Effector CD4-positive, alpha-beta T cell (primary cell): ENCODE data around the gene LYRM2.

Experiments used
- DNase-seq: peaks from one replicate; pipeline ENCODE4 v3.0.0-alpha.2; 2020

The LYRM2 gene

DNA sequence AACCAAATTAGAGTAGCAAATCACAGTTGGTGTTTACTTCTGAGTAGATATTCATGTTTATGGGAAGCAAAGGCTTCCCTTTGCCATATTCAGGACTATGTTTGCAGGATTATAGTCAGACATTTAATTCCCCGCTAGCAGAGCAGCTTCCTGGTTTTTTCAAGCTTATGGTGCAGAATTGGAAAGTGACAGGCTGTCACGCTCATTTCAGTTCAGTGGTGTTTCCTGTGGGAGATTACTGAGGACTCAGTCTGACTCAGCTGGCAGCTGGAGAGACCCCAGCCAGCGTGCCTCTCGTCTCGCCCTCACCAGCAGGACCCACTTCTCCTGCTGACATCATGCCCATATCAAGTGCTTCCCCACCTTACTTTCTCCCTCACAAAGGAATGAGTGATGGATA lies 85.1 kb downstream of the LYRM2 start:
- no peak for DNase-seq

DNA sequence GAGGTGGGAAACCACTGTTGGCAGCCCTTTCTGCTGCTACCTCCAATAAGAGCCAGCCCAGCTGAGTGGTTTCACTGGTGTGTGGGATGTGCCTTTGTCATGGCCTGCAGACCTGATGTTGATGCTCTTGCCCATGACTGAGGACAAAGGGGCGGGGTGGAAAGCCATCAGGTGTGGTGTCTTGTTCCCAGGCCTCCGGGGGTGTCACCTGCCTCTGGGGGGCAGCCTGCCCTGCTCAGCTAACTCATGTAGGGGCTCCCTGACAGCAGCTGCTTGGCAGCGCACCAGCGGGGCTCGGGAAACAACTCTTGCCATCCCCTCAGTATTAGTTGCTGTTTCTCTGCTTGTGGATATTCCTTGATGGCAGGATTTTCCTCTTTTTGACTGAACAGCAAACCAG lies 91.3 kb downstream of the LYRM2 start:
- DNase-seq, result no peak

DNA sequence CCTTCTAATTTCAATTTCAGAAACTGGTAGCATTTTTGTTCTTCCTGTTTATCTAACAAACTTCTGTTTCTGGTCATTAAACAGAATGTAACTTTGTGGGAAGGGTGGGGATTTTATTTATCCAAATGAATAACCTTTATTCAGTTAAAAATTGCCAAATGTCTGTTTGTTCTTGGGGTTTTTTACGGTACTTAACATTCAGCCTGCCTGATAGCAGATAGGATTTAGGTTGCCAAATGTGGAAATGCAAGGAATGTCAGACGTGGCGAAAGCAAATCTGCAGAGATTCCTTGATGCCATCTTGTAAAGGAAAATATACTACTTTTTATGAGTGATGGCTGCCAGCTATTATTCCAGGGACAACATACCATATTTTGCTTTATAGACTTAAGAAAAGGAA lies 95.7 kb downstream of the LYRM2 start:
- no peak for DNase-seq

DNA sequence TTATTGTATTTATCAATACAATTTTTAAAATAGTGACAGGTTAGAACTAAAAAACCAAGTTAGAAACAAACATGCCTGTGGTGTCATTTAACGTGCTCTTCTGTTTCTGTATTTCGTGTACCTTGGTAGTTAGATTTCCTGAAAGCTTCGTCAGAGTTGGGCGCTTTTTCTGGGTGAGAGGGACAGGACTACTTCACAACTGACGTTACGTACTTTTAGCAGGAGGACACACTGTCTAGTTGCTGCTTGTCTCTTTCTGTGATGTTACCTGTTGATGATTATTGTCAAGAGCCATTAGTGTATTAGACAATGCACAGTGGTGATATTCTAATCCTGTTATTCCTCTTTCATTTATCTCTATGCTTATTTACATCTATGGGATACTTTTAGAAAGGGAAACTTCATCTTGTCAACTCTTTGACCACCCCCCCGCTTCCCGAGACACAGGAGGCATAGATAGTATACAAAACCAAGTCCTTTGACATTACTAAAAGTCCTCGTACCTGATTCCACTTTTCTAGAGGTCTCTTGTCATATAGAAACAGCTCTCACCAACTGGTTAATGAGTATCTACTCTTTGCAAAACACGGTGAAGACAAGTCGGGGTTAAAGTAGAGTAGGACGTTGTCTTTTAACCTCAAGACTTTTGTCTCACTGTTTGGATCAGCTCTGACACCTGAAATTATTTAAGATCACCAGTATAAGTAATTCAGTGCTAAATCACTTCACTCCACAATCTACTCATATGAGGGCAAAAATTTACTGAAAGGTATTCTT lies 96.3 kb downstream of the LYRM2 start:
- no peak for DNase-seq

DNA sequence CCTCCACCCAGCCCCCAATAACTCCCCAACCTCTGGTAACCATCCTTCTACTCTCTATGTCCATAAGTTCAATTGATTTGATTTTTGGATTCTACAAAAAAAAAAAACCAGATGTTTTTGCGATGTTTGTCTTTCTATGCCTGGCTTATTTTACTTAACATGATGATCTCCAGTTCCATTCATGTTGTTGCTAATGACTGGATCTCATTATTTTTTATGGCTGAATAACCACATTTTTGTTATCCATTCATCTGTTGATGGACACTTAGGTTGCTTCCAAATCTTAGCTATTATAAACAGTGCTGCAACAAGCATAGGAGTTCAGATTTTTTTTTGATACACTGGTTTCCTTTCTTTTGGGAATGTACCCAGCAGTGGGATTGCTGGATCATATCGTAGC lies 98.8 kb downstream of the LYRM2 start:
- DNase-seq, result no peak

DNA sequence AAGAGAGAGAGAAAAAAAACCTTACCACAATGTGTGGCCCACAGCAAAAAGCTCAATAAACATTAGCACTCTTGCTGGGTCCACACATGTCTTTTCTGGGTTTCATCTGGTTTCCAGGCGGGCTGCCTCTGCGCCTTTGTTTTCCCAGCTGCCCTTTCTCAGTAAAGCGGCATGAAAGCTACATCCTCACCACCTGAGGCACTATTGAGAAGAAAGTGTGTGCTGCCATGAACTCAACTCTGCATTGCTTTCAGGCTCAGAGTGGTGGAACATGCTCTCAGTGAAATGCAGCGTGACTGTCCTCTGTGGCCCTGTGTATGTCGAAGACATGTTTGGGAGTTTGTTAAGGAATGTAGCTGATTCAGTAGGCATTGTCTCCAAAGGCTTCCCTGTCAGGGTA lies 102.3 kb downstream of the LYRM2 start:
- no peak for DNase-seq

DNA sequence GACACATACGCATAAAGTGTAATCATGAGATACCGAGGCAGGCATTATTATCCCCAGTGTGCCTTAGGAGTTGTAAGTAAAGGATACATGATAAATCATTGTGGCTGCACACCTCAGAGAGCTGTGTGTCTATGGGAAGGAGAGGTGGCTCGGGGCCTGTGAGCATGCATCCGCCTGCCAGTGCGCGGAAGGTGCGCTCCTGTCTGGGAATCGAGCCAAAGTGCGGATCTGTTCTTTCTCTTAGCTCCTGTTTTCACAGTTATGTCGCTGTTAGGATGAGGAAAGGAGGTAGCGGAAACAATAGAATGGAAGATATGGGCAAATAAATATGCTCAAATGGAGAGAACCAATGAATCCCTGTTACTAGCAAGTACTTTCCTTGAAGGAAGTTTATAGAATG lies 107.6 kb downstream of the LYRM2 start:
- no peak for DNase-seq

DNA sequence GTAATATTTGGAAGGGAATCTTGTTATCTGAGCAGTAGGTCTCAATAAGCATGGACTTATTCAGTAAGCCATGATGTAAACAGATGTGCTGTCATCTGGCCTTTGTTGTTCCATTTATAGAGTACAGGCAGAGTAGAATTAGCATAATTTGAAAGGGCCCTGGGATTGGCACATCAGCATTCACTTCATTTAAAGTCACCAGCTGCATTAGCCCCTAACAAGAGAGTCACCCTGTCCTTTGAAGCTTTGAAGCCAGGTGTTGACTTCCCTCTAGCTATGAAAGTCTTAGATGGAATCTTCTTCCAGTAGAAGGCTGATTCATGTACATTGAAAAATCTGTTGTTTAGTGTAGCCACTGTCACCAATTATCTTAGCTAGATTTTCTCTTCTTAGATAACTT lies 109.7 kb downstream of the LYRM2 start:
- DNase-seq, result no peak

DNA sequence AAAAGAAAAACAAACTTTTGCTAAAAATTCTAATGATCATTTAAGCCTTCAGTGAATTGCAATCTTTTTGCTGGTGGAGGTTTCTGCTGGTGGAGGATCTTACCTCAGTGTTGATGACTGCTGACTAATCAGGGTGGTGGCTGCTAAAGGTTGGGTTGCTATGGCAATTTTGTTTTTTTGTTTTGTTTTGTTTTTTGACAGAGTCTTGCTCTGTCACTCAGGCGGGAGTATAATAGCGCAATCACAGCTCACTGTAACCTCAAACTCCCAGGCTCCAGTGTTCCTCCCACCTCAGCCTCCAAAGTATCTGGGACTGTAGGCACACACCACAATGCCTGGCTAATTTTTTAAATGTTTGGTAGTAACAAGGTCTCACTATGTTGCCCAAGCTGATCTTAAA lies 110.9 kb downstream of the LYRM2 start:
- DNase-seq, result no peak

DNA sequence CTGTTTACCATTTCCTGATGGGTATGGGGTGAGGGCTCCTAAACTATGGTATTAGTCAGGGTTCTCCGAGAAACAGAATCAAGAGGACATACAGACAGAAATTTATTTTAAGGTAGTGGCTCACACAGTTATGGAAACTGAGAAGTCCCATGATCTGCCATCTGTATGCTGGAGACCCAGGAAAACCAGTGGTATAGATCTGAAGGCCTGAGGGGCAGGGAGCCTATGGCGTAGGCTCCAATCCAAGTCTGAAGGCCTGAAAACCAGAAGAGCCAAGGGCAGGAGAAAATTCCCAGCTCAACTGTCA lies 112.0 kb downstream of the LYRM2 start:
- DNase-seq, result no peak

DNA sequence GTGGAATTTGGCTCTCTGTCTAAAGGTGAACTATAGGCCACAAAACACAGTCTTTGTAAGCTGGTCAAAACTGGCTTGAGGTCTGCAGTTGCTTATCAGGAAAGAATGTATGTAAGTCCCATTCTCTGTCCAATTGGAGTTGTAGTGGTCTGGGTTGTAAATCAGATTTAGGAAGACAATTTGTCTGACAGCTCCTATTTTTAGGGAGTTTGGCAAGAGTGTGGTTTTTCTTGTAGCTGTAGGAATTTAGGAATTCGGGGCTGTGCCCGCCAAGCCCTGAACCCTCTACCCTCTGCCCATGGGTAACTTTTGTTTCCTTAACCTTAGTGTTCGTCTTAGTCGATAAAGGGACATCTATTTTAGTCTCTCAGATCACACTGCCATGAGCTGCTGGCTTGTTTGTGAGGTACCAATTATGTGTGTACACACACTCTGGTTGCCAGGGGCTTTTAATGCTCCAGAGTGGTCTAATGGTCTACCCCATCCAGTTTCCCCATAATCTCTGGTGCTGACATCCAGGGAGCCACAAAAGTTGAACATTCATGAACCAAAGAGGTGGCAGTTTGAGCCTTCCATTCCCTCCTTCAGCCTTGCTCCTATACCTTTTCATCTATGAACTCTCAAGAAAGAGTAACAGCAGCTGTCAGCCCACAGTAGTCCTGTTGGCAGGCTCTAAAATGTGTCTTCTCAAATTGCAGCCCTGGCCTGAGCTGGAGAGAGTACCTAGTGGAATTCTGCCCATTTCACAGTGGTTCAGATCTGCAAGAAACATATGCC lies 112.6 kb downstream of the LYRM2 start:
- no peak for DNase-seq

DNA sequence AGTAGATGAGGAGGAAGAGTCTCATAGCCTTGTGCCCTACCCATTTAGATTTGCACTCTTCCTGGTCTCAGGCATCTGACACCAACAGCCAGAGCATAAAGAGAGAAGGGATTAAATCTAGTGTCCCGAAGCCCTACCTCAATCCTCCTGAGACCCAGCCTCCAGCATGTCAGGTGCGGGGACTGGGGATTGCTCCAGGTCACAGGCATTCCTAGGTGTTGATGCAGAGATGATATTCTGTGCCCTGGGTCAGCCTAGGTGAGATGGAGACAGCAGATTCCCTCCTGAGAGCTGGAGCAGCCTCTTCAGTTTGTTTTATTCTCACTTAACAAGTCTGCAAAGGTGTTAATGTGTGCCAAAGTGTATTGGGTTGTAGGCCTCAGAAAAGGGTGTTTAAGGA lies 115.8 kb downstream of the LYRM2 start:
- no peak for DNase-seq

DNA sequence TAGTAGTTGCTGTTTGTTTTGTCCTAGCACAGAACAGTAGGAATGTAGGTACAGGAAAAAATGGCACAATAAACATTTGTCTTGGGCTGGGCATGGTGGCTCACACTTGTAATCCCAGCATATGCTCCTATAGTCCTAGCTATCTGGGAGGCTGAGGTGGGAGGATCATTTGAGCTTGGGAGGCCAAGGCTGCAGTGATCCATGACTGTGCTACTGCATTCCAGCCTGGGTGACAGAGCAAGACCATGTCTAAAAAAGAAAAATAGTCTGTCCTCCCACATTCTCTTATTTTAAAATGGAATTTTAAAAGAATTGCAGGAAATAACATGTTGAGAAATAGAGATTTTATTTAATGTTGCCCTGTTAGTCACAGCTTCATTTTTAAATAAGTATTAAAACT lies 117.8 kb downstream of the LYRM2 start:
- DNase-seq, result no peak

DNA sequence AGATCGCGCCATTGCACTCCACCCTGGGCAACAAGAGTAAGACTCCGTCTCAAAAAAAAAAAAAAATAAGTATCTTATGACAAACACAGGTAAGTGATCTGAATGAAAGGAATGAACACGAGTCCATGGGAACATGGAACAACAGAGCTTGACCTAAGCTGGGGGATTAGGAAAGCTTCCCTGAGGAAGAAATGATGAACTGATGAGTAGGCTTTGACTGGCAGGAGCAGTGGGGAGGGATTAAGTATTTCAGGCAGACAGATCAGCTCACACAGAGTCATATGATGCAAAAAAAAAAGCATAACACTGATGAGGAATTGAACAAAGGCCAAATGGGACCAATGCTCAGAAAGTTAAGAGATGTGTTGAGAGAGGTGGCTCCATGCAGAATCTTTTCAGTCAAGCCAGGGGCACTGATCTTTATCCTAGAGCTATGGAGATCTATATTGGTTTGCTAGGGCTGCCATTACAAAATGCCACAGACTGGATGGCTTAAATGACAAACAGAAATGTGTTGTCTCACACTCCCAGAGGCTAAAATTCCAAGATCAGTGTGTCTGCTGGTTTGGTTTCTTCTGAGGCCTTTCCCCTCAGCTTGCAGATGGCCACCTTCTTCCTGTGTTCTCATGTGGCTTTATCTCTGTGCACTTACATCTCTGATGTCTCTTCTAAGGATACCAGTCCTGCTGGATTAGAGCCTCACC lies 120.0 kb downstream of the LYRM2 start:
- DNase-seq, result no peak
